HG03457 (cell line): ENCODE data around the gene PDPK1.
"Not testable (repeated sequence)": the region's sequence is repeated elsewhere in the genome, so short reads cannot be mapped to it uniquely, and the experiment has no call there.

Source experiments
- ATAC-seq: cut with Tn5 transposase; IDR thresholded peaks from one replicate; pipeline ENCODE4 v1.9.1; 2021; ENCODE audit warnings: moderate number of reproducible peaks; ENCODE audit not compliant: unreplicated experiment

PDPK1 gene

DNA sequence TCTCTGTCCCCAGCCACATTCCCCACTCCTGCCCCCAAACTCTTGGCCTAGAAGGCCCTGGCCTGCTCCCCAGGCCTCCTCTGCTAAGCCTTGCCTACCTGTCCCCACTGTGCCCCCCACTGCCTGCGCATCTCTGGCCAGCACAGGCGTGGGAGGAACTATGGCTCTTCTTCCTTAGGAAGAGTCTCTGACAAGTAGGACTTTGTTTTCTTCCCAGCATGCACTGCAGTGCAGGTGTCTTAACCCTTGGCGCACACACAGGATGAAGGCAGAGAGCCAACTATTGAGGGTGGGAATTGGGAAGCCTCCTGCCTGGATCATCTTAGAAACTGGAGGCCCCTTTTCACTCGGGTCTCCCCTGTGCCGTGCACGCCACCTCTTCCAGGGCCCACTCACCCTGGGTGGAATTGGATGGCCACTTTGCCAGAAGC, 14.0 kb upstream of the PDPK1 start:
- no peak for ATAC-seq

DNA sequence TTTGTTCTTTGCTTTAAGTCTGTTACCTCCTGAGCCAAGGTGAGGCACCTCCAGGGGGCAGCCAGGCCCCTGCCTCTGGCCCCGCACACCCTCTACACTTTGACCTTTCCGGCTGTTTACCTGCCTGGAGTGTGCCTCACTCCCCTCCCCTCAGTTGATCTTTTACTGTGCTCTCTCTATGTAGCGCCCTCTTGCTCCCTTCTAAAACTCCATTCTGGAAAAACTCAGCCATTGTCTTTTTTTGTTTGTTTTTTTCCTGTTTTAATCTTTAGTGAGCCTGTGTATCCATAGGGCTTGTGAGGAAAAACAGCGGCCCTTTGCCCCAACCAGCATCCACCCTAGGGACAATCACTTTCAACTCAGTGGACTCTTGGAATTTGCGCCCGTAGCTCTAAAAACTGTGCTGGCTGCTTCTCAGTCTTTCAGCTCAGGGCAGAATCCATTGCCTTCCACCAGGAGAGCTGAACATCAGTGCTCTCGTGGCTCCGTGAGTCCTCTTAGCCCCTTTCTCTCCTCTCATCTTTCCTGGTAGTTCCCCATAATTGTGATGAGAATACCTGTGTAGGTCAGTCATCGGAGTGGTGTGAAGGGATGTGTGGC, 13.4 kb upstream of the PDPK1 start:
- no peak for ATAC-seq

- no peak for ATAC-seq
Observed at GRCh38 chr16:2526135-2526534, 11.7 kb upstream of the PDPK1 start.

- ATAC-seq, result no peak
Observed at GRCh38 chr16:2527071-2527783, 10.6 kb upstream of the PDPK1 start.

GRCh38 chr16:2527784-2528100, 10.1 kb upstream of the PDPK1 start:
- no peak for ATAC-seq

DNA sequence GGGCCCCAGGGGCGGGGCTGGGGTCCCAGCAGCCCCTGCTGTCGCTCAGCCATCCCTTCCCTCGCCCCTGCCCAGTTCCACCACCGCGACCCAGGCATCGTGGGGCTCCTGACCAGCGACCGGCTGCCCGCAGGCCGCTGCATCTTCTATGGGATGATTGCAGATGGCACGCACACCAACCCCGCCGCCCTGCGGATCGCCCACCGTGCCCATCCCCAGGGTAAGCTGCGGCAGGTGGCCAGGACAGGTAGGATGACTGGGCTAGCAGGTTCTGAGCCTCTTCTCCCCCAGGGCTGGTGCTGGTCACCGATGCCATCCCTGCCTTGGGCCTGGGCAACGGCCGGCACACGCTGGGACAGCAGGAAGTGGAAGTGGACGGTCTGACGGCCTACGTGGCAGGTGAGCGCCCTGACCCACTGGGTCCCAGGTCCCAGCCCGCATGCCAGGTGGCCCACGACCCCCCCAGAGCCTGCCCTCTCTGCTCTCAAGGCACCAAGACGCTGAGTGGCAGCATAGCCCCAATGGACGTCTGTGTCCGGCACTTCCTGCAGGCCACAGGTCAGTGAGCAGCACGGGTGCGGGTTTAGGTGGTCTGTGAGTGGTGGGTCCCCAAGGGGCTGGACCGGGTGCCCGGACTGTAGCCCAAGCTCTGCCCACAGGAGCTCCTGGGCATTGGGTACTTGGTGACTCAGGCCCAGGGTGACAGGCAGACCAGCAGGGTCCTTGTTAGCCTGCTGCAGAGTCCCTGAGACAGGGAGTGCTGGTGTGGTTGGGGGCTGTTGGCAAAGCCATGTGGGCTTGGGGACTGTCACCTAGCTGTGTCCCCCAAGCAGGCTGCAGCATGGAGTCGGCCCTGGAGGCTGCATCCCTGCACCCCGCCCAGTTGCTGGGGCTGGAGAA, 9.4 kb upstream of the PDPK1 start:
- no peak for ATAC-seq

DNA sequence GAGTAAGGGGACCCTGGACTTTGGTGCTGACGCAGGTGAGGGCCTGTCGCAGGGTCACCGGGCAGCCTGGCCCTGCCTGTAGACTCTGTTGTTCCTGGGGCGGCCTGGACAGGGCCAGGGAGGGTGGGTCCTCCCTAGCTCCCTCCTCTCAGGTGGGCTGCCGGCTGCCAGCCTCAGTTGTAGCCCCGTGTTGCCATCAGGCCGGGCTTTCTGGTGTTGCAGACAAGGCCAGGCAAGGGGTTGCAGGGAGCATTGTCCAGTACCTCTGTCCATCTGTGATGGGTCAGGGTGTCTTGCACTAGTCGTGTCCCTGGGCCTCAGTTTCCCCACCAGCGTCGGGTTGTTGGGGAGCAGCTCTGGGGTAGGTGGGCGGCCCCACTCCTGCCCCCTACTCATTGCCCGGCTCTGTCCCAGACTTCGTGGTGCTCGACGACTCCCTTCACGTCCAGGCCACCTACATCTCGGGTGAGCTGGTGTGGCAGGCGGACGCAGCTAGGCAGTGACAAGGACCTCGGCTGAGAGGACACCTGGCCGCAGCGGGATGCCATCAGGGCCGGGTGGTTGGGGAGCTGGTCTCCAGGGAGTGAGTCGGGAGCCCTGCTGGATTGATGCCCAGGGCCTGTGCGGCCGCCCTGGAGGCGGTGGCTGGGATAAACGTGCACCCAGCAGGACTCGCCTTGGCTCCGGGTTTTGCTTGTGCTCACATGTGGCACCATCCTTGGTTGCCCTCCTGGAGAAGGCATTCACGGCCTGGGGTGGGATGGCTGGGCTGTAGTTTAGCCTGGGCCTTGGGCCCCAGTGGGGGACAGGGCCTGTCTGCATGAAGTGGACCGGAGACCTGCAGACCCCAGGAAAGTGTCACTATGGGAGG, 8.5 kb upstream of the PDPK1 start:
- ATAC-seq, result no peak

DNA sequence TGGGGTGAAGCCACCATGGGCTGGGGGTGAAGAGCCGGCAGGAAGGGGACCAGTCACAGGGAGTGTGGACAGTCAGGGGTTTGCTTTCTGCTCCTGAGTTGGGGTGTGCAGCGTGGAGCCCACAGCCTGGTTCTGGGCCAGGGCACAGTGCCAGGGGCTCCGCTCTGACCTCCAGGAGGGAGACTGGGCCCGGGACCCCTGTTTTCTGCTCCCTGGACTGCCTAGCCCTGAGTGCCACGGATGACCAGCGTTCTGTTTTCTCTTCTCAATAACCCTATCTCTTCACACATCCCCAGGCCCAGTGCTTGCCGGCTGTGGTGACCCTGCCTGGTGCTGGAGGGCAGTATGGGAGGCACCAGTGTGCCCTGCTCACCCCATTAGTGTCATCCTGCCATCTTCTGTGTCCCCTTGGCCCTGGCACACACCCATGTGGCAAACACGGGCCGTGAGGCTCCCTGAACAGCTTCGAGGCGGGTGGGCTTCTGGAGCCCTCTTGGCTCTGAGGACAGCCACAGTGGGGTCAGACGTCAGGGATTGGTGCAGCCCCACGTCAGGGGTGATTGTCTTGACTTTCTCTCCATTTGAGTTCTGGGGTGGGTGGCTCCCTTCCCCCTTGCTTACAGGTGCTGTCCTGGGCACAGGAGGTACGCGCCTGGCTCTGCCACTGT, 7.7 kb upstream of the PDPK1 start:
- ATAC-seq, result no peak

DNA sequence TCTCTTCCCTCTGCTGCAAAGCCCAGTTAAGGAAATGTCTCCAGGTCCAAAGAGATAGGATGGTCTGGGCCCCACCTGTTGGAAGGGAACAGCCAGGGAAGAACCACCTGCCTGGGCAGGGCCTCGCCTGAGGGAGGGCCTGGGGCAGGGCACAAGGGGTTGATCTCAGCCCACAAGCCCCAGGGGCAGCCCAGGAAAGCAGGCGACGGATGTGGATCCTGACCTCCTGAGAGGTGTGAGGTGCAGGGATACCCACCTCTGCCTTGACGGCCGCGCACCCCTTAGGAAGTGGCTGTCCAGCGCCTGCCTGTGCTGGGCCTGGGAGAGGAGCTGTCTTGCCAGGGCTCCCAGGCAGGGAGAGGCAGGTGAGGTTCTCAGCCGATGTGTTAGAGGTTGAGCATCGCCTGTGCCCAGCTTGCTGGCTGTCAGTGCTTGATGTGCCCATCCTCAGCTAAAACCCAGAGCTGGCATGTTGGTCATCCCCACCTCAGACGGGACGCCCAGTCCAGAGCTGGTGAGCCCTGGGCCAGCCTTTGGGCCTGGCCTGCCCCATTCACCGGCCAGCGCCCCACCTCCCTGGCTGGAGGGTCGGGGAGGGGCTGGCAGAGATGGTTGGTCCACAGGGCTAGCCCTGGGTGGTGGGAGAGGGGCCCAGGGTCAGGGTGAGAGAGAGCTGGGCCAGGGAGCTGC, 7.0 kb upstream of the PDPK1 start:
- no peak for ATAC-seq

- ATAC-seq, result no peak
Observed at GRCh38 chr16:2531371-2531695, 6.5 kb upstream of the PDPK1 start, which contains the start of gene CEMP1. Gene CEMP1 (minus strand): TSS chr16:2531408. CDS start chr16:2531073, 335 bp downstream.

DNA sequence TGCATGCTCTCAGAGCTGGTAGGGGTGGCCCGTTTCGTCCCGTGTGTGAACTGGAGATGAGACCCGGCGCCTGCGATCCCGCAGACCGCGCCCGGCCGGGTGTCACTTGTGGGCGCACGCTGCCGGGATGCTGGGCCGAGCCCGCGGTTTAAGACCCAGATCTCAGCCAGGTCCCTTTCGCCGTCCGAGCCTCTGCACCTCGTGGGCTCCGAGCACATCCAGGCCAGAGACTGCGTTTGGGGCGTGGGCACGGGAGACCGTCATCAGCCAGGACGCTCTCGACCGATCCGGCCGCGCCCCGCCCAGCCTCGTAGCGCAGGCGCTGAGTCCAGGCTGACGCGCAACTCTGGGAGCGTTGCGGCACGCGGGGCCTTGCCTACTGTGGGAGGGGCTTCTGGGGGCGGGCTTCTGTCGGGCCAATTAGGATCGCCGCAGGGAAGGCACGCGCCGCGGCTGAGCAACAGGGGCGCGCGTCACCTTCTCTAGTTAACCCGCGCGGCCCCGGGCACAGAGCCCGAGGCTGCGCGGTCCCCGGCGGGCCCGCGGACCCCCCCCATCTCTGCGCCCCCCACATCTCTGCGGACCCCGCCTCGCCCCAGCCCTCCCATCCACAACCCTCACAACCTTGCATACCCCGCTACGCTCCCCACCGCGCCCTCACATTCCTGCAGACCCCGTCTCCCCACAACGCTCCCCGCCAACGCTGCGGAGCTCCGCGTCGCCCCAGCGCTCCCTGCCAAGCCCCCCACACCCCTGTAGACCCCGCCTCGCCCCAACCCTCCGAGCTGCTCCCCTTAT, 5.9 kb upstream of the PDPK1 start:
- ATAC-seq, result peak; percentile 70

DNA sequence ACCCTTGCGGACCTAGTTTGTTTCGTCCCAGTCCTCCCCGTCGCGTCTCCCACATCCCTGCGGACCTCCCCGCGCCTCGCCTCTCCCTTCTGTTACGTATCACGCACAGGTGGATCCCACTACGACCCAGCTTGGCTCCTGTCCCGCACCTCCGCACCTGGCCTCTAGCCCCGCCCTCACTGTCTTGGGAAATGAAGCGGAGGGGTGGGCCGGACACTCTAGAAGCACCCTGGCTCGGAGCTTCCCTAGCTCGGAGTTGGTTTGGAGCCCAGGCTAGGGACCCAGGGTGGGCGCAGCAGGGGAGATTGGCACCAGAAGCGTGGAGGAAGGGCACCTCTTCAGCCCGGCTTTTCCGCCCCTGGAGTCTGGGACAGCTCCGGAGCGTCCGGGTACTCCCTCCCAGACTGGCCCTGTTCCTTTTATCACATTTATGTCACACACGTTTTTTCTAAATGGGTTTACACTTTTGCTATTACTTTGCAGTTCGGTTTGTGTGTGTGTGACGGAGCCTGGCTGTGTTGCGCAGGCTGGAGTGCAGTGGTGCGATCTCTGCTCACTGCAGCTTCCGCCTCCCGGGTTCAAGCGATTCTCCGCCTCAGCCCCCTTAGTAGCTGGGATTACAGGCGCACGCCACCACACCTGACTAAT, 5.2 kb upstream of the PDPK1 start:
- ATAC-seq, result no peak

DNA sequence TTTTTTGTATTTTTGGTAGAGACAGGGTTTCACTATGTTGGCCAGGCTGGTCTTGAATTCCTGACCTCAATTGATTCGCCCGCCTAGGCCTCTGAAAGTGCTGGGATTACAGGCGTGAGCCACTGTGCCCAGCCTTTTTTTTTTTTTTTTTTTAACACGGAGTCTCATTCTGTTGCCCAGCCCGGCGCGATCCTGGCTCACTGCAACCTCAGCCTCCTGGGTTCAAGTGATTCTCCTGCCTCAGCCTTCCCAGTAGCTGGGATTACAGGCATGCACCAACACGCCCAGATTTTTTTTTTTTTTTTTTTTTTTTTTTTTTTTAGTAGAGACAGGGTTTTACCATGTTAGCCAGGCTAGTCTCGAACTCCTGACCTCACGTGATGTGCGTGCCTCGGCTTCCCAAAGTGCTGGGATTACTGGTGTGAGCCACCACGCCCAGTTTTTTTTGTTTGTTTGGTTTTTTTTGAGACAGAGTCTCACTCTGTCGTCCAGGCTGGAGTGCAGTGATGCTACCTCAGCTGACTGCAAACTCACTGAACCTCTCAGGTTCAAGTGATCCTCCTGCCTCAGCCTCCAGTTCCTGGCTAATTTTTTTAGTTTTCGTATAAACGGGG, 4.6 kb upstream of the PDPK1 start:
- ATAC-seq, result not testable (repeated sequence)

DNA sequence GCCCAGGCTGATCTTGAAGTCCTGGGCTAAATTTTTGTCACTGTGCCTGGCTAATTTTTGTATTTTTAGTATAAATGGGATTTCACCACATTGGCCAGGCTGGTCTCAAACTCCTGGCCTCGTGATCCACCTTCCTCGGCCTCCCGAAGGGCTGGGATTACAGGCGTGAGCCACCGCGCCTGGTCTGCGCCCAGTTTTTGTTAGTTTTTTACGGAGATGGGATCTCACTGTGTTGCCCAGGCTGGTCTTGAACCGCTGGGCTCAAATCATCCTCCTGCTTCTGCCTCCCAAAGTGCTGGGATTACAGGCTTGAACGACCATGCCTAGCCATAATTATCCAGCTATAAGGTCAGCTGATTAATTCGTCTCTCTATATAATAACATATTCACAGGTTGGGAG, 3.9 kb upstream of the PDPK1 start:
- ATAC-seq, result no peak

DNA sequence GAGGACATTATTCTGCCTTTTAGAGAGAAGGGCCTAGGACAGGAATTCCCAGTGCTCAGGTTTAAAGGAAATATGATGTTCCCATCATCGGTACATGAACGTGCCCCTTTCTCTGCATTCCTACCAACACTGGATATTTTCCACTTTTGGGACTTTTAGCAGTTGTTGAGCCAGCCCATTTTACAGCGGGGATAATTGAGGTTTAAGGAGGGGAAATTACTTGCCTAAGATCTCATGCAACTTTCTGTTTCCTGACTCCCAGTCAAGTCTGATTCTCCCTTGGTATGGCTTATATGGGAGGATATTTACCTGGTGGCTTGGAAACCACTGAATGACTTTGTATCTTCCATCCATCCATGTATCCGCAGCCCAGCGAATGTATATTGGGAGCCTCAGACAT, 3.5 kb upstream of the PDPK1 start:
- not testable (repeated sequence) for ATAC-seq

DNA sequence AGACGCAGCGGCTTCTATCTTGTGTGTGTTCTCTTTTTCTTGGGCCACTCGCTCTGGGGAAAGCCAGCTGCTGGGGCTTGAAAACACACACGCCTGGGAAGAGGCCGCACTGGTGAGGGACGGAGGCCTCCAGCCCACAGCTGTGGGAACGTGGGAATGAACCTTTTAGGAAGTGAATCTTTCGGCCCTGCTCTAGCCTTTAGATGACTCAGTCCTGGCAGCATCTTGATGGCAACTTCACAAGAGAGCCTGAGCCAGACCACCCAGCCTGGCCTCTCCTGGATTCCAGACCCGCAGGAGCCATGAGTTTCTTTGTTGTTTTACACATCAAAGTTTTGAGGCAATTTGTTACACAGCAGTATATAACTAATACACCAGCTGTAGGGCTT, 2.2 kb upstream of the PDPK1 start:
- no peak for ATAC-seq

- not testable (repeated sequence) for ATAC-seq
Observed at GRCh38 chr16:2539192-2539844, 1.5 kb downstream of the PDPK1 start.
